ENCODE results near the gene TERT.
A peak's percentile ranks its signal among the peaks of the same experiment; 100 is the strongest.

Gene TERT

GRCh38 chr5:1298723-1299510, 4.0 kb upstream of the TERT start:
- Histone ChIP-seq H3K4me3 (ENCODE audit: low read depth in 1 of 2, low read length in 2 of 2) (no peak overlapping the region), H3K27ac (ENCODE audit: low read length) (peak overlapping the region; percentile 1; the same call in 1 of the 2 replicates), H3K9me3 (ENCODE audit: insufficient read depth, low read length, severe bottlenecking) (no peaks in the 10 kb centered on the region), H3K79me2 (ENCODE audit: insufficient read depth, low read length) (peaks cover 6% of the 10 kb centered on the region; the same call in 1 of the 2 replicates), H2AFZ (ENCODE audit: low read depth, low read length) (0 out of 2 replicates have a peak overlapping the region, but pooled peaks have one; percentile 21), H3K27me3 (ENCODE audit: insufficient read depth, low read length, poor library complexity) (no peaks in the 10 kb centered on the region), H4K20me1 (ENCODE audit: insufficient read depth, low read length) (no peaks in the 10 kb centered on the region), H3K9ac (ENCODE audit: low read depth, low read length) (no peak overlapping the region), H3K4me1 (ENCODE audit: insufficient read depth, low read length) (peaks cover 18% of the 10 kb centered on the region), H3K36me3 (ENCODE audit: insufficient read depth, low read length) (no peaks in the 10 kb centered on the region), H3K4me2 (ENCODE audit: insufficient read depth, low read length) (no peak overlapping the region)
- ATAC-seq (ENCODE audit: insufficient read depth, low read depth) (no peak), DNase-seq (no peak)
- no peak for TF ChIP-seq CTCF (IDR thresholded peaks at IDR 0.05; ENCODE audit: borderline replicate concordance, extremely low read depth, low read length, poor library complexity, severe bottlenecking)
- TF ChIP-seq EZH2 (IDR thresholded peaks at IDR 0.05; ENCODE audit: borderline replicate concordance, low read depth, low read length, severe bottlenecking) = no peak

GRCh38 chr5:1298067-1298551, 3.2 kb upstream of the TERT start:
- Histone ChIP-seq H3K9me3 (ENCODE audit: insufficient read depth, low read length, severe bottlenecking) (no peaks in the 10 kb centered on the region), H4K20me1 (ENCODE audit: insufficient read depth, low read length) (no peaks in the 10 kb centered on the region), H3K4me2 (ENCODE audit: insufficient read depth, low read length) (no peak overlapping the region), H2AFZ (ENCODE audit: low read depth, low read length) (no peak overlapping the region), H3K4me3 (ENCODE audit: low read depth in 1 of 2, low read length in 2 of 2) (no peak overlapping the region), H3K9ac (ENCODE audit: low read depth, low read length) (no peak overlapping the region), H3K79me2 (ENCODE audit: insufficient read depth, low read length) (peaks cover 9% of the 10 kb centered on the region; the same call in 1 of the 2 replicates), H3K27ac (ENCODE audit: low read length) (no peak overlapping the region), H3K27me3 (ENCODE audit: insufficient read depth, low read length, poor library complexity) (no peaks in the 10 kb centered on the region), H3K4me1 (ENCODE audit: insufficient read depth, low read length) (peaks cover 24% of the 10 kb centered on the region), H3K36me3 (ENCODE audit: insufficient read depth, low read length) (no peaks in the 10 kb centered on the region)
- DNase-seq = no peak
- no peak for ATAC-seq (ENCODE audit: insufficient read depth, low read depth)
- no peak for TF ChIP-seq EZH2 (IDR thresholded peaks at IDR 0.05; ENCODE audit: borderline replicate concordance, low read depth, low read length, severe bottlenecking)
- no peak for TF ChIP-seq CTCF (IDR thresholded peaks at IDR 0.05; ENCODE audit: borderline replicate concordance, extremely low read depth, low read length, poor library complexity, severe bottlenecking)

- Histone ChIP-seq H3K36me3 (ENCODE audit: insufficient read depth, low read length) (no peaks in the 10 kb centered on the region), H3K9ac (ENCODE audit: low read depth, low read length) (no peak overlapping the region), H3K4me1 (ENCODE audit: insufficient read depth, low read length) (peaks cover 29% of the 10 kb centered on the region), H3K27ac (ENCODE audit: low read length) (peak overlapping the region; percentile 51; the same call in 1 of the 2 replicates), H3K9me3 (ENCODE audit: insufficient read depth, low read length, severe bottlenecking) (no peaks in the 10 kb centered on the region), H3K27me3 (ENCODE audit: insufficient read depth, low read length, poor library complexity) (no peaks in the 10 kb centered on the region), H2AFZ (ENCODE audit: low read depth, low read length) (no peak overlapping the region), H3K4me2 (ENCODE audit: insufficient read depth, low read length) (no peak overlapping the region), H4K20me1 (ENCODE audit: insufficient read depth, low read length) (no peaks in the 10 kb centered on the region), H3K4me3 (ENCODE audit: low read depth in 1 of 2, low read length in 2 of 2) (no peak overlapping the region), H3K79me2 (ENCODE audit: insufficient read depth, low read length) (peaks cover 12% of the 10 kb centered on the region; the same call in 1 of the 2 replicates)
- no peak for DNase-seq
- TF ChIP-seq EZH2 (IDR thresholded peaks at IDR 0.05; ENCODE audit: borderline replicate concordance, low read depth, low read length, severe bottlenecking) (no peak), CTCF (IDR thresholded peaks at IDR 0.05; ENCODE audit: borderline replicate concordance, extremely low read depth, low read length, poor library complexity, severe bottlenecking) (no peak)
- ATAC-seq (ENCODE audit: insufficient read depth, low read depth) = no peak
These were observed 2.4 kb upstream of the TERT start for GRCh38 chr5:1297243-1297642.
